HG03066 (cell line): Measurements from ENCODE around the gene IRF2BPL.
"Not testable (repeated sequence)": the region's sequence is repeated elsewhere in the genome, so short reads cannot be mapped to it uniquely, and the experiment has no call there.

Source experiments
- ATAC-seq: cut with Tn5 transposase; IDR thresholded peaks from one replicate; pipeline ENCODE4 v1.9.1; 2021; ENCODE audit warnings: low read depth; ENCODE audit not compliant: unreplicated experiment

The IRF2BPL gene

GRCh38 chr14:77036484-77037214, 8.1 kb upstream of the IRF2BPL start:
- peak; percentile 25 for ATAC-seq

GRCh38 chr14:77035267-77035666, 6.8 kb upstream of the IRF2BPL start:
- no peak for ATAC-seq

- ATAC-seq: peak; percentile 72
Observed at GRCh38 chr14:77033622-77034589, 5.4 kb upstream of the IRF2BPL start.

- ATAC-seq: peak; percentile 25
Observed at GRCh38 chr14:77032844-77033621, 4.5 kb upstream of the IRF2BPL start.

- no peak for ATAC-seq
Observed at GRCh38 chr14:77032491-77032843, 4.0 kb upstream of the IRF2BPL start.

- ATAC-seq: no peak
Observed at GRCh38 chr14:77031759-77032490, 3.4 kb upstream of the IRF2BPL start.

- ATAC-seq: peak; percentile 44
Observed at GRCh38 chr14:77027538-77028383, 747 bp downstream of the IRF2BPL start.

GRCh38 chr14:77026930-77027537, 1.5 kb downstream of the IRF2BPL start:
- ATAC-seq: peak; percentile 9

GRCh38 chr14:77026166-77026929, 2.2 kb downstream of the IRF2BPL start:
- ATAC-seq: no peak

- ATAC-seq: no peak
Observed at GRCh38 chr14:77025744-77026165, 2.8 kb downstream of the IRF2BPL start.

GRCh38 chr14:77024171-77024691, 4.3 kb downstream of the IRF2BPL start:
- no peak for ATAC-seq

GRCh38 chr14:77023001-77023996, 5.2 kb downstream of the IRF2BPL start:
- no peak for ATAC-seq

GRCh38 chr14:77022236-77022852, 6.2 kb downstream of the IRF2BPL start:
- no peak for ATAC-seq

- not testable (repeated sequence) for ATAC-seq
Observed at GRCh38 chr14:77021424-77021823, 7.1 kb downstream of the IRF2BPL start.

GRCh38 chr14:77018785-77019184, 9.7 kb downstream of the IRF2BPL start:
- no peak for ATAC-seq

GRCh38 chr14:77017666-77018065, 10.8 kb downstream of the IRF2BPL start:
- ATAC-seq: no peak
